A549 (cell line): Measurements from ENCODE around the gene CMTM1. TPM values are rescaled to one million over a fixed set of nuclear protein-coding genes. Genes with fewer than 3 reads are reported as not detected.
"Not testable (repeated sequence)": the region's sequence is repeated elsewhere in the genome, so short reads cannot be mapped to it uniquely, and the experiment has no call there.

Experiments
- ATAC-seq, 2 experiments: fragments of 200-7000 bp in 1 of 2; fragments of >200 bp in 1 of 2; cut with Nextera tagmentation in 1 of 2; cut with Tn5 transposase in 1 of 2; 3 replicates each; pipeline versions ENCODE4 v1.8.0 to v1.9.1; 2018 to 2020; ENCODE audit warnings: mild to moderate bottlenecking in 1 of 2, moderate library complexity in 1 of 2
- CTCF ChIA-PET: fragments of 300-600 bp; sonication (Branson Sonifier 250); formaldehyde crosslinking; extraction: SDS; loops from one replicate; lab custom pipeline; 2021; ENCODE audit warnings: antibody characterized with exemption, inconsistent platforms; lab: Yijun Ruan, JAX
- POLR2A ChIA-PET: fragments of 350-600 bp; formaldehyde crosslinking; extraction: SDS; loops from one replicate; lab custom pipeline; 2021; ENCODE audit warnings: antibody characterized with exemption, inconsistent platforms; lab: Yijun Ruan, JAX
- DNase-seq, 2 experiments: peaks; one replicate each; pipeline versions ENCODE4 v3.0.0 to v3.0.0-alpha.2; 2011 to 2016; ENCODE audit warnings: low read depth in 1 of 2, low spot score in 1 of 2
- FAIRE-seq: peaks from 2 replicates; lab custom pipeline; 2011; peaks lifted over from hg19 to GRCh38; lab: Jason Lieb, UNC
- H3K27ac ChIP-seq, 2 experiments: fragments of >200 bp; sonication (Bioruptor Twin); formaldehyde crosslinking; 3 replicates each; pipeline ENCODE4 v1.5.1; 2016 to 2017
- H3K4me1 ChIP-seq: fragments of >200 bp; sonication (Bioruptor Twin); formaldehyde crosslinking; 3 replicates; pipeline ENCODE4 v1.6.1; 2016
- H3K4me2 ChIP-seq: fragments of >200 bp; sonication (Bioruptor Twin); formaldehyde crosslinking; 3 replicates; pipeline ENCODE4 v1.6.1; 2016
- H3K4me3 ChIP-seq: fragments of >200 bp; sonication (Bioruptor Twin); formaldehyde crosslinking; 3 replicates; pipeline ENCODE4 v1.5.1; 2016
- H3K9me3 ChIP-seq: fragments of >200 bp; sonication (Bioruptor Twin); formaldehyde crosslinking; 3 replicates; pipeline ENCODE4 v1.6.1; 2016
- BHLHE40 ChIP-seq: IDR thresholded peaks from 2 replicates; pipeline ENCODE4 v1.6.1; 2012; ENCODE audit warnings: low read depth, low read length, inconsistent platforms
- CBX8 ChIP-seq: fragments of 200-600 bp; sonication (generic); IDR thresholded peaks from 2 replicates; pipeline ENCODE4 v1.6.1; 2016
- E2F6 ChIP-seq: IDR thresholded peaks from 2 replicates; pipeline ENCODE4 v1.6.1; 2012; ENCODE audit warnings: low read depth, borderline replicate concordance
- HOXA7 ChIP-seq: fragments of 250-450 bp; sonication (Bioruptor Pico); IDR thresholded peaks from 2 replicates; pipeline ENCODE4 v1.5.0; 2020; ENCODE audit warnings: mild to moderate bottlenecking, moderate library complexity
- KDM1A ChIP-seq: fragments of 200-600 bp; sonication (generic); IDR thresholded peaks from 2 replicates; pipeline ENCODE4 v1.6.1; 2016; ENCODE audit warnings: low read depth, mild to moderate bottlenecking
- MAFK ChIP-seq: fragments of 450-650 bp; IDR thresholded peaks from 2 replicates; pipeline ENCODE4 v1.6.1; 2014; ENCODE audit not compliant: partially characterized antibody
- RAD21 ChIP-seq, 2 experiments: fragments of >200 bp in 1 of 2; sonication (Bioruptor Twin) in 1 of 2; formaldehyde crosslinking in 1 of 2; IDR thresholded peaks in 1 of 2; conservative IDR thresholded peaks in 1 of 2; 2 replicates in 1 of 2; 3 replicates in 1 of 2; pipeline ENCODE4 v1.6.1; 2012 to 2018; ENCODE audit warnings: inconsistent platforms in 1 of 2
- REST ChIP-seq: fragments of 200-600 bp; sonication (generic); IDR thresholded peaks from 2 replicates; pipeline ENCODE4 v1.6.1; 2016; ENCODE audit warnings: antibody characterized with exemption, mild to moderate bottlenecking, moderate library complexity
- SMC3 ChIP-seq: fragments of >200 bp; sonication (Bioruptor Twin); formaldehyde crosslinking; IDR thresholded peaks from 3 replicates; pipeline ENCODE4 v1.6.1; 2018; ENCODE audit warnings: inconsistent platforms
- TFCP2L1 ChIP-seq: fragments of 250-450 bp; sonication (Bioruptor Pico); IDR thresholded peaks from 2 replicates; pipeline ENCODE4 v1.5.0; 2021; ENCODE audit warnings: mild to moderate bottlenecking
- ZSCAN20 ChIP-seq: fragments of 250-450 bp; sonication (Bioruptor Pico); IDR thresholded peaks from 2 replicates; pipeline ENCODE4 v1.8.0; 2022; ENCODE audit warnings: mild to moderate bottlenecking, moderate library complexity
- WGBS: methylation state at CpG from one replicate; pipeline ENCODE4 v1.1.6; 2017; ENCODE audit errors: missing lambda C conversion rate; 5-methylcytosine and 5-hydroxymethylcytosine counted together
- polyA plus RNA-seq, 4 experiments: library from polyadenylated mRNA; depleted of rRNA in 3 of 4; stranded (reverse); fragments of >200 nt; fragmentation: RNase III in 1 of 4; extraction: RNeasy Plus Mini Kit Qiagen cat#74134 plus additional on column Dnase treatment in 1 of 4; gene quantifications; 2 replicates in 3 of 4; 3 replicates in 1 of 4; pipeline ENCODE4 v1.2.3, GENCODE V29; 2011 to 2017

The CMTM1 gene
- polyA plus RNA-seq, 2 of the 4 experiments (the other 2 are of a cell fraction) = 1.3 to 1.9 TPM

GRCh38 chr16:66562409-66562808 lies 3.8 kb upstream of the CMTM1 start (continued):
- TF ChIP-seq RAD21 (conservative IDR thresholded peaks at IDR 0.05 in 1 of 2, IDR thresholded peaks at IDR 0.05 in 1 of 2) = peak; percentile 34 to 38; a peak in 3 of 5 replicates
- peak; percentile 28; the same call in 1 of the 3 replicates for TF ChIP-seq SMC3
- no peak for TF ChIP-seq E2F6

- Histone ChIP-seq H3K4me3 (no peak overlapping the region), H3K4me2 (no peak overlapping the region), H3K9me3 (no peaks in the 10 kb centered on the region), H3K4me1 (no peaks in the 10 kb centered on the region; the same call in 2 of the 3 replicates), H3K27ac (no peak overlapping the region)
- ATAC-seq = no peak
- ChIA-PET CTCF (interaction anchor here (0.7 to 4.8 kb wide), 20 partner anchors 8 to 332 kb away, joined by 3 to 34 read pairs (median 5); partner anchors contain the start of genes CKLF, CMTM2, CMTM3 and TK2), POLR2A (interaction anchor here (1.3 to 1.8 kb wide), 2 partner anchors 11 to 41 kb away, joined by 6 to 8 read pairs; partner anchors contain the start of gene CKLF)
- FAIRE-seq = no peak
- WGBS = 92% methylated on average over 2 of the region's 2 CpGs
- no peak for TF ChIP-seq TFCP2L1
- no peak for DNase-seq
These were observed 3.3 kb upstream of the CMTM1 start for GRCh38 chr16:66562986-66563385.

GRCh38 chr16:66563574-66564334 lies 2.5 kb upstream of the CMTM1 start:
- no peak for FAIRE-seq
- ATAC-seq = no peak
- 93% methylated on average over 2 of the region's 2 CpGs for WGBS
- H3K27ac ChIP-seq = no peak overlapping the region
- DNase-seq = no peak
- H3K9me3 ChIP-seq = no peaks in the 10 kb centered on the region
- H3K4me2 ChIP-seq = no peak overlapping the region
- no peak overlapping the region for H3K4me3 ChIP-seq
- TF ChIP-seq ZSCAN20 (CRISPR knock-in tag) (no peak), KDM1A (no peak), HOXA7 (no peak), CBX8 (no peak), BHLHE40 (no peak)
- POLR2A ChIA-PET = interaction anchor here (0.6 to 1.8 kb wide), 2 partner anchors 11 to 24 kb away, joined by 5 to 8 read pairs; partner anchors contain the start of gene CKLF
- CTCF ChIA-PET = interaction anchor here (0.6 to 4.8 kb wide), 19 partner anchors 9 to 1001 kb away, joined by 3 to 34 read pairs (median 4); partner anchors contain the start of genes CKLF, CMTM2, DYNC1LI2 and TK2
- H3K4me1 ChIP-seq = peaks cover 7% of the 10 kb centered on the region

GRCh38 chr16:66567270-66567669 lies 1.0 kb downstream of the CMTM1 start:
- CTCF ChIA-PET, H3K4me3 ChIP-seq, H3K4me2 ChIP-seq, H3K9me3 ChIP-seq, ATAC-seq, POLR2A ChIA-PET, FAIRE-seq, H3K27ac ChIP-seq, DNase-seq: not testable (repeated sequence)
- WGBS = 98% methylated on average over 3 of the region's 3 CpGs
- H3K4me1 ChIP-seq = peaks cover 26% of the 10 kb centered on the region
- TF ChIP-seq KDM1A = peak; percentile 48; the same call in 1 of the 2 replicates

- no peak for DNase-seq
- ATAC-seq = no peak
- H3K4me2 ChIP-seq = peak overlapping the region; percentile 57; the same call in 1 of the 3 replicates
- no peaks in the 10 kb centered on the region for H3K9me3 ChIP-seq
- peak overlapping the region in 1 of 2 experiments; percentile 56; a peak in 3 of 6 replicates for H3K27ac ChIP-seq
- no peak for FAIRE-seq
- CTCF ChIA-PET = interaction anchor here (0.7 to 1.1 kb wide), 3 partner anchors 41 to 212 kb away, joined by 3 read pairs; no protein-coding TSS in a partner anchor
- 82% methylated on average over 2 of the region's 2 CpGs for WGBS
- H3K4me3 ChIP-seq = no peak overlapping the region
- peaks cover 26% of the 10 kb centered on the region for H3K4me1 ChIP-seq
- TF ChIP-seq REST (no peak), MAFK (peak; percentile 53), RAD21 (conservative IDR thresholded peaks at IDR 0.05 in 1 of 2, IDR thresholded peaks at IDR 0.05 in 1 of 2) (no peak)
- TF ChIP-seq, all 56 proteins: peak for 1
- POLR2A ChIA-PET = no interaction called here
These were observed 2.1 kb downstream of the CMTM1 start for GRCh38 chr16:66568355-66568754.
